Measurements from ENCODE around the gene CHD2. TPM values are rescaled to one million over a fixed set of nuclear protein-coding genes. Genes with fewer than 3 reads are reported as not detected.

CHD2 gene
- total RNA-seq, 1 donor from 2014 or later = 105 TPM

GRCh38 chr15:92879949-92880725 is 20.0 kb upstream of the CHD2 start:
- Mint-ChIP-seq H3K4me1 (ENCODE audit: low read depth, unreplicated experiment) (peaks cover 22% of the 10 kb centered on the region), H3K27me3 (ENCODE audit: low read depth, unreplicated experiment) (no peaks in the 10 kb centered on the region), H3K36me3 (ENCODE audit: low read depth, unreplicated experiment) (peaks cover 14% of the 10 kb centered on the region), H3K4me3 (ENCODE audit: unreplicated experiment) (no peak overlapping the region), H3K9me3 (ENCODE audit: unreplicated experiment) (no peaks in the 10 kb centered on the region), H3K27ac (ENCODE audit: unreplicated experiment) (peak overlapping the region; percentile 73)
- FAIRE-seq = no peak
- no peak for DNase-seq (ENCODE audit: low read depth)
- no peaks in the 10 kb centered on the region for H3K9me3 ChIP-seq (ENCODE audit: insufficient read depth, low read depth, low read length)
- H3K4me2 ChIP-seq (ENCODE audit: low read length) = peak overlapping the region; percentile 80
- H3K27me3 ChIP-seq (ENCODE audit: insufficient read depth, low read length) = no peaks in the 10 kb centered on the region
- H3K9ac ChIP-seq (ENCODE audit: low read length) = no peak overlapping the region
- H3K4me3 ChIP-seq (ENCODE audit: insufficient read depth, low read depth, low read length) = no peak overlapping the region
- peaks cover 14% of the 10 kb centered on the region for H3K4me1 ChIP-seq (ENCODE audit: insufficient read depth, low read length)
- H4K20me1 ChIP-seq (ENCODE audit: insufficient read depth, low read length) = peaks cover 19% of the 10 kb centered on the region
- peaks cover 23% of the 10 kb centered on the region for H3K79me2 ChIP-seq (ENCODE audit: insufficient read depth, low read length)
- no peaks in the 10 kb centered on the region for H3K36me3 ChIP-seq (ENCODE audit: insufficient read depth, low read length)
- TF ChIP-seq EZH2 (IDR thresholded peaks at IDR 0.05; ENCODE audit: insufficient read depth, low read length) (no peak), CTCF (IDR thresholded peaks at IDR 0.05; ENCODE audit: insufficient read depth, low read depth, low read length) (no peak)
- no peak overlapping the region for H3K27ac ChIP-seq (ENCODE audit: low read depth, low read length)
- peak overlapping the region; percentile 37 for H2AFZ ChIP-seq (ENCODE audit: low read depth, low read length)

GRCh38 chr15:92880796-92881195 is 19.3 kb upstream of the CHD2 start:
- FAIRE-seq (no peak), DNase-seq (ENCODE audit: low read depth) (no peak)
- Histone ChIP-seq H3K27me3 (ENCODE audit: insufficient read depth, low read length) (no peaks in the 10 kb centered on the region), H2AFZ (ENCODE audit: low read depth, low read length) (peak overlapping the region; percentile 37), H3K4me2 (ENCODE audit: low read length) (peak overlapping the region; percentile 80), H3K4me3 (ENCODE audit: insufficient read depth, low read depth, low read length) (no peak overlapping the region), H3K4me1 (ENCODE audit: insufficient read depth, low read length) (peaks cover 14% of the 10 kb centered on the region), H4K20me1 (ENCODE audit: insufficient read depth, low read length) (peaks cover 24% of the 10 kb centered on the region), H3K27ac (ENCODE audit: low read depth, low read length) (no peak overlapping the region), H3K9ac (ENCODE audit: low read length) (peak overlapping the region; percentile 63), H3K79me2 (ENCODE audit: insufficient read depth, low read length) (peaks cover 30% of the 10 kb centered on the region), H3K9me3 (ENCODE audit: insufficient read depth, low read depth, low read length) (no peaks in the 10 kb centered on the region), H3K36me3 (ENCODE audit: insufficient read depth, low read length) (no peaks in the 10 kb centered on the region)
- Mint-ChIP-seq H3K27me3 (ENCODE audit: low read depth, unreplicated experiment) (no peaks in the 10 kb centered on the region), H3K4me3 (ENCODE audit: unreplicated experiment) (no peak overlapping the region), H3K36me3 (ENCODE audit: low read depth, unreplicated experiment) (peaks cover 16% of the 10 kb centered on the region), H3K27ac (ENCODE audit: unreplicated experiment) (peak overlapping the region; percentile 73), H3K4me1 (ENCODE audit: low read depth, unreplicated experiment) (peaks cover 22% of the 10 kb centered on the region), H3K9me3 (ENCODE audit: unreplicated experiment) (no peaks in the 10 kb centered on the region)
- TF ChIP-seq EZH2 (IDR thresholded peaks at IDR 0.05; ENCODE audit: insufficient read depth, low read length) (no peak), CTCF (IDR thresholded peaks at IDR 0.05; ENCODE audit: insufficient read depth, low read depth, low read length) (no peak)

GRCh38 chr15:92881211-92881754 is 18.8 kb upstream of the CHD2 start:
- peak overlapping the region; percentile 80 for H3K4me2 ChIP-seq (ENCODE audit: low read length)
- peak overlapping the region; percentile 98 for H3K27ac Mint-ChIP-seq (ENCODE audit: unreplicated experiment)
- TF ChIP-seq CTCF (IDR thresholded peaks at IDR 0.05; ENCODE audit: insufficient read depth, low read depth, low read length) (no peak), EZH2 (IDR thresholded peaks at IDR 0.05; ENCODE audit: insufficient read depth, low read length) (no peak)
- peaks cover 3% of the 10 kb centered on the region for H3K36me3 ChIP-seq (ENCODE audit: insufficient read depth, low read length)
- peak overlapping the region; percentile 74 for H3K27ac ChIP-seq (ENCODE audit: low read depth, low read length)
- H3K9me3 Mint-ChIP-seq (ENCODE audit: unreplicated experiment) = no peaks in the 10 kb centered on the region
- peak overlapping the region; percentile 37 for H2AFZ ChIP-seq (ENCODE audit: low read depth, low read length)
- H3K4me3 ChIP-seq (ENCODE audit: insufficient read depth, low read depth, low read length) = peak overlapping the region; percentile 45
- FAIRE-seq (no peak), DNase-seq (ENCODE audit: low read depth) (no peak)
- H3K36me3 Mint-ChIP-seq (ENCODE audit: low read depth, unreplicated experiment) = peaks cover 16% of the 10 kb centered on the region
- H3K4me1 Mint-ChIP-seq (ENCODE audit: low read depth, unreplicated experiment) = peaks cover 24% of the 10 kb centered on the region
- H3K9me3 ChIP-seq (ENCODE audit: insufficient read depth, low read depth, low read length) = no peaks in the 10 kb centered on the region
- H3K4me3 Mint-ChIP-seq (ENCODE audit: unreplicated experiment) = peak overlapping the region; percentile 86
- no peaks in the 10 kb centered on the region for H3K27me3 ChIP-seq (ENCODE audit: insufficient read depth, low read length)
- H3K27me3 Mint-ChIP-seq (ENCODE audit: low read depth, unreplicated experiment) = no peaks in the 10 kb centered on the region
- peaks cover 27% of the 10 kb centered on the region for H4K20me1 ChIP-seq (ENCODE audit: insufficient read depth, low read length)
- H3K4me1 ChIP-seq (ENCODE audit: insufficient read depth, low read length) = peaks cover 14% of the 10 kb centered on the region
- peaks cover 34% of the 10 kb centered on the region for H3K79me2 ChIP-seq (ENCODE audit: insufficient read depth, low read length)
- H3K9ac ChIP-seq (ENCODE audit: low read length) = peak overlapping the region; percentile 63

Data from astrocyte (in vitro differentiated cells and primary cell).